ENCODE measurements around the gene C5AR2.
"Not testable (repeated sequence)": the region's sequence is repeated elsewhere in the genome, so short reads cannot be mapped to it uniquely, and the experiment has no call there.

The C5AR2 gene

DNA sequence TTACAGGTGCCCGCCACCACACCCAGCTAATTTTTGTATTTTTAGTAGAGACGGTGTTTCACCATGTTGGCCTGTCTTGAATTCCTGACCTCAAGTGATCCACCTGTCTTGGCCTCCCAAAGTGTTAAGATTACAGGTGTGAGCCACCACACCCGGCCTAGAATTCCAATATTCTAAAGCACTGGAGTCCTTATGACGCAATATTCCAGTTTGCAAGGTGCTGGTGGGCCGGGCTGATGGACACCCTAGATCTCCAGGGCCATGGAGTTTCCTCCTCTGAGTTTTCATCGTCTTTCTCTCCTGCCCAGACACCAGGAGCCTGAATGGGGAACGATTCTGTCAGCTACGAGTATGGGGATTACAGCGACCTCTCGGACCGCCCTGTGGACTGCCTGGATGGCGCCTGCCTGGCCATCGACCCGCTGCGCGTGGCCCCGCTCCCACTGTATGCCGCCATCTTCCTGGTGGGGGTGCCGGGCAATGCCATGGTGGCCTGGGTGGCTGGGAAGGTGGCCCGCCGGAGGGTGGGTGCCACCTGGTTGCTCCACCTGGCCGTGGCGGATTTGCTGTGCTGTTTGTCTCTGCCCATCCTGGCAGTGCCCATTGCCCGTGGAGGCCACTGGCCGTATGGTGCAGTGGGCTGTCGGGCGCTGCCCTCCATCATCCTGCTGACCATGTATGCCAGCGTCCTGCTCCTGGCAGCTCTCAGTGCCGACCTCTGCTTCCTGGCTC is 8.7 kb downstream of the C5AR2 start:
- H3K9ac ChIP-seq (ENCODE audit: low read depth, low read length), result no peak overlapping the region

DNA sequence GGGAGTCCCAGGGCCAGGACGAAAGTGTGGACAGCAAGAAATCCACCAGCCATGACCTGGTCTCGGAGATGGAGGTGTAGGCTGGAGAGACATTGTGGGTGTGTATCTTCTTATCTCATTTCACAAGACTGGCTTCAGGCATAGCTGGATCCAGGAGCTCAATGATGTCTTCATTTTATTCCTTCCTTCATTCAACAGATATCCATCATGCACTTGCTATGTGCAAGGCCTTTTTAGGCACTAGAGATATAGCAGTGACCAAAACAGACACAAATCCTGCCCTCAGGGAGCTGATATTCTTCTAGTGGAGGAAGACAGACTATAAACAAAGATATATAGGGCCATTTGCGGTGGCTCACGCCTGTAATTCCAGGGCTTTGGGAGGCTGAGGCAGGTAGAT is 9.8 kb downstream of the C5AR2 start:
- Histone ChIP-seq H3K9me3 (ENCODE audit: control insufficient read depth, insufficient read depth, low read length) (no peaks in the 10 kb centered on the region), H3K36me3 (ENCODE audit: insufficient read depth, low read length) (no peaks in the 10 kb centered on the region), H3K9ac (ENCODE audit: low read depth, low read length) (no peak overlapping the region), H3K4me1 (ENCODE audit: insufficient read depth, low read length) (no peaks in the 10 kb centered on the region)

More for the DNA sequence above, 8.7 kb downstream of the C5AR2 start:
- H3K36me3 ChIP-seq (ENCODE audit: insufficient read depth, low read length), result no peaks in the 10 kb centered on the region
- H3K9me3 ChIP-seq (ENCODE audit: control insufficient read depth, insufficient read depth, low read length), result no peaks in the 10 kb centered on the region
- peaks cover 4% of the 10 kb centered on the region; the same call in 1 of the 2 replicates for H3K4me1 ChIP-seq (ENCODE audit: insufficient read depth, low read length)

DNA sequence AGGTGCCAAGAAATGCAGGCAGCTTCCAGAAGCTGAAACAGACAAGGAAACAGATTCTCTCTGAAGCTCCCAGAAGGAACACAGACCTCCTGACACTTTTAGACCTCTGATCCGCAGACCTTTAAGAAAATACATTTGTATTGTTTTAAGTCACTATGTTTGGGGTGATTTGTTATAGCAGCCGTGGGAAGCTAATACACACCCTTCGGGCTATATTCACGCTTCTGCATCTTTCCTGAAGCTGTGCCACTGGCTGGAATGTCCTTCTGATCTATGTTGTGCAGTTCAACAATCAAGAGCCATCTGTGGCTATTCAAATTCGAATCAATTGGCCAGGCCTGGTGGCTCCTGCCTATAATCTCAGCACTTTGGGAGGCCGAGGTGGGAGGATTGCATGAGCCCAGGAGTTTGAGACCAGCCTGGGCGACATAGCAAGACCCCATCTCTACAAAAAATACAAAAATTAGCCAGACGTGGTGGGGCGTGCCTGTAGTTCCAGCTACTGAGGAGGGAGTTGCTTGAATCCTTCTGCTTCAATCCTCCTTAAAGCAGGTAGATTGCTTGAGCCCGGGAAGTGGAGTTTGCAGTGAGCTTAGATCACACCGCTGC is 11.3 kb downstream of the C5AR2 start:
- H3K9me3 ChIP-seq (ENCODE audit: control insufficient read depth, insufficient read depth, low read length), result no peaks in the 10 kb centered on the region
- no peaks in the 10 kb centered on the region; the same call in 1 of the 2 replicates for H3K4me1 ChIP-seq (ENCODE audit: insufficient read depth, low read length)
- H3K9ac ChIP-seq (ENCODE audit: low read depth, low read length), result no peak overlapping the region
- H3K36me3 ChIP-seq (ENCODE audit: insufficient read depth, low read length), result no peaks in the 10 kb centered on the region

DNA sequence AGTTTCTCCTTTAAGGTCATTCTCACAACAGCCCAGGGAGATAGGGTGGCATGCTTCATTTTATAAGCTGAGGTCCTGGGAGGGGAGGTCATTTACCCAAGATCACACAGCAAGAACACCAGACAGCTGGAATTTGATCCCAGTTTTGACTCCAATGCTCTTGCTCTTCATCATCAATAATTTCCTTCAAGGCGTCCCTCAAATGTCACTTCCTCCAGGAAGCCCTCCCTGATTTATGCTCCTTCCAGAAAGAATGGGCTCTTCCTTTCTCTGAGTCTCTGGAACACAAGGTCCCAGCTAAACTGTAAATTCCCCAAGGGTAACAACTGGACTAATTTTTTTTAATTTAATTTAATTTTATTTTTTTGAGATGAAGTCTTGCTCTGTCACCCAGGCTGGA is 12.4 kb downstream of the C5AR2 start:
- Histone ChIP-seq H3K9ac (ENCODE audit: low read depth, low read length) (no peak overlapping the region), H3K9me3 (ENCODE audit: control insufficient read depth, insufficient read depth, low read length) (no peaks in the 10 kb centered on the region), H3K4me1 (ENCODE audit: insufficient read depth, low read length) (no peaks in the 10 kb centered on the region; the same call in 1 of the 2 replicates), H3K36me3 (ENCODE audit: insufficient read depth, low read length) (no peaks in the 10 kb centered on the region)

DNA sequence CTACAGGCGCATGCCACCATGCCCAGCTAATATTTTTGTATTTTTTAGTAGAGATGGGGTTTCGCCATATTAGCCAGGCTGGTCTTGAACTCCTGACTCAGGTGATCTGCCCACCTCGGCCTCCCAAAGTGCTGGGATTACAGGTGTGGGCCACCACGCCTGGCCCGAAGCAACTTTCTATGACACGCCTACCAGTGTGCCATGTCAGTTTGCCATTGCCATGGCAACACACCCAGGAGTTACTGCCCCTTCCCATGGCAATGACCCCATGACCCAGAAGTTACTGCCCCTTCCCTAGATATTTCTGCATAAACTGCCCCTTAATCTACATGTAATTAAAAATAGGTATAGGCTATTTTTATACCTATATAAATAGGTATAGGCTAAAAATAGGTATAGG is 14.0 kb downstream of the C5AR2 start:
- not testable (repeated sequence) for H3K36me3 ChIP-seq (ENCODE audit: insufficient read depth, low read length); H3K9me3 ChIP-seq (ENCODE audit: control insufficient read depth, insufficient read depth, low read length); H3K9ac ChIP-seq (ENCODE audit: low read depth, low read length); H3K4me1 ChIP-seq (ENCODE audit: insufficient read depth, low read length)

DNA sequence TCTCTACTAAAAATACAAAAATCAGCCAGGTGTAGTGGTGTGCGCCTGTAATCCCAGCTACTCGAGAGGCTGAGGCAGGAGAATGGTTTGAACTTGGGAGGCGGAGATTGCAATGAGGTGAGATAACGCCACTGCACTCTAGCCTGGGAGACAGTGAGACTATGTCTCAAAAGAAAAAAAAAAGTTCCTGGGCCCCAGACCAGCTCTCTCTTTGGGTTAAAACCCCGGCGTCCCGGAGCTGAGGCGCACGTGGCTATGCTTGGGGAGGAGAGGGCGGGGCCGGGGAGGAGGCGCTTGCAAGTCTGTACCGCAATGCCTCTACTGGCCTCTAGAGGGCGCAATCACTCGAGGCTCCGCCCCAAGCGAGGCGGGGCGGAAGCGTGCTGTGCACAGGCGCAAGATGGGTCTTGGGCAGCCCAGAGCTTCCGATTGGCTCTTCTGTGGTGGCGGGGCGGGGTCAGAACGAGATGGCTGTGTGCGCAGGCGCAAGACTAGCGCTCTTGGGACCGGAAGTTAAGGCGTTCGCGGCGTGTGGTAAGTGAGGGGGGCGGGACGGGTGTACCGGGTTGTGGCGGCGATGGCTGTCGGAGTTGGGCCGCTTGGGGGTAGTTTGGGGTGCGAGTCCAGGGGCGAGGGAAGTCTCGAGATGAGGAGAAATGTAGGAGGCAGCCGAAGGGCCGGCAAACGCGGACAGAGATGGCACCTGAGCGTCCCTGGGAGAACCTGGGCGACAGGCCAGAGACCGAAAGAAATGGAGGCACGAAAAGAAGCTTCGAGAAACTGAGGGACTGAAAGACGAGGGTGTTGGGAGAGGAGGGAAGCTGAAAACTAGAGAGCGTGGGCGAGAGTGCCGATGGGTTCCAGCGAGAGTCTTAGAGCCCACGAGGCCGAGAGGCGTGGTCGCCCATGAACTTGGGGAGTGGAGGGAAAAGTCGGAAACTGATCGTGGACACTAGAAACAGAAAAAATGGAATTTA is 17.1 kb downstream of the C5AR2 start, which contains the start of gene DHX34:
DHX34 (plus strand) TSS at position 497 of the 977 bp plus-strand sequence. CDS start 3,716 bp downstream, outside the sequence.
- Histone ChIP-seq H3K4me1 (ENCODE audit: insufficient read depth, low read length) (peaks cover 9% of the 10 kb centered on the region; the same call in 1 of the 2 replicates), H3K9me3 (ENCODE audit: control insufficient read depth, insufficient read depth, low read length) (no peaks in the 10 kb centered on the region), H3K36me3 (ENCODE audit: insufficient read depth, low read length) (peaks cover 18% of the 10 kb centered on the region), H3K9ac (ENCODE audit: low read depth, low read length) (peak within 1 kb of the TSS; percentile 70)

DNA sequence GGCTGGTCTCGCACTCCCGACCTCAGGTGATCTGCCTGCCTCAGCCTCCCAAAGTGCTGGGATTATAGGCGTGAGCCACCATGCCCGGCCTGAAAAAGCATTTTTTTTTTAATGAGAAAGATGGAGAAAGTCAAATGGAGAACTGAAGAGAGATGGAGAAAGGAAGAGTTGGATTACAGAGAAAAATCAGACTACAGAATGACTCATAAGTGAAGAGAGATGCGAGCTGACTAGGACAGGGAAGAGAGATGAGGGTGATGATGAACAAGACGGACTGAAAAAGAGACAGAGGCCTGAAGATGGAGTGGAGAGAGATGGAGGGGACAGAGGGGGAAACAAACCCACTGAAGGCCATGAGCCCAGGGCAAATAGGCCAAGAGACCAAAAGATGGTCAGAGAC is 18.7 kb downstream of the C5AR2 start:
- no peaks in the 10 kb centered on the region for H3K9me3 ChIP-seq (ENCODE audit: control insufficient read depth, insufficient read depth, low read length)
- H3K9ac ChIP-seq (ENCODE audit: low read depth, low read length), result no peak overlapping the region
- H3K4me1 ChIP-seq (ENCODE audit: insufficient read depth, low read length), result peaks cover 9% of the 10 kb centered on the region; the same call in 1 of the 2 replicates
- H3K36me3 ChIP-seq (ENCODE audit: insufficient read depth, low read length), result peaks cover 28% of the 10 kb centered on the region

DNA sequence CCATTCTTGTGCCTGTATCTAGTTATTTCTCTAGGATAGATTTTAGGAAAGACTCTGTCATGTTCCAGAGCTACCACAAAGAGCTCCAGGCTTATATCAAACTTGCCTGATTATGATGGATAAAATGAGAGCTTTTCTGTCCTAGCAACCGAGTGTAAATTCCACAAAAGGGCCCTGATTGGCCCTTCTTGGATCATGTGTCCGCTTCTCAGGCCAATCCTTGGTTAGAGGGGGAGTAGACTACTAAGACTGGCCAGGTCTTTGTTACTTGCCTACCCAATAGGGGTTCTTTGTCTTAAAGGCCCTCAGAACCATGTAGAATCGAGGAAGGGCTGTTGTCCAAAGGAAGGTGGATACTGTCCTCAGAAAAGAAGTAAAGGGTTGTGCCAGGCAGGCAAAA is 19.6 kb downstream of the C5AR2 start:
- peaks cover 9% of the 10 kb centered on the region; the same call in 1 of the 2 replicates for H3K4me1 ChIP-seq (ENCODE audit: insufficient read depth, low read length)

DNA sequence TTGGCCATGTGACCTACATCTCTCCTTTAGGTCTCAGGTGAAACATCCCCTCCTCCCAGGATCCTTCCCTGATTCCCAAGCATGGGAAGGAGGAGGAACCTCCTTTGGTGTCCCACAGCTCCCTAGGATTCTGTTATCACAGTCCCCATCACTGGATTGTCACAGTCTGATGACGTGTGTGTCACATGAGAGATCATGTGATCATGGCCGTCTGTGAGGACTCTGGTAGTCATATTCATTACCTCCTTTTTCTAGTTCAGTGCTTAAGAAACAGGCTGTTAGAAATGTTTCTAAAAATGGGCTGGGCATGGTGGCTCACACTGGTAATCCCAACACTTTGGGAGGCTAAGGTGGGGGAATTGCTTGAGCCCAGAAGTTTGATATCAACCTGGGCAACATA is 20.1 kb downstream of the C5AR2 start:
- Histone ChIP-seq H3K4me1 (ENCODE audit: insufficient read depth, low read length) (peaks cover 9% of the 10 kb centered on the region; the same call in 1 of the 2 replicates), H3K36me3 (ENCODE audit: insufficient read depth, low read length) (peaks cover 35% of the 10 kb centered on the region), H3K9ac (ENCODE audit: low read depth, low read length) (no peak overlapping the region), H3K9me3 (ENCODE audit: control insufficient read depth, insufficient read depth, low read length) (no peaks in the 10 kb centered on the region)

More for the DNA sequence above, 19.6 kb downstream of the C5AR2 start:
- Histone ChIP-seq H3K9ac (ENCODE audit: low read depth, low read length) (no peak overlapping the region), H3K9me3 (ENCODE audit: control insufficient read depth, insufficient read depth, low read length) (no peaks in the 10 kb centered on the region), H3K36me3 (ENCODE audit: insufficient read depth, low read length) (peaks cover 31% of the 10 kb centered on the region)

DNA sequence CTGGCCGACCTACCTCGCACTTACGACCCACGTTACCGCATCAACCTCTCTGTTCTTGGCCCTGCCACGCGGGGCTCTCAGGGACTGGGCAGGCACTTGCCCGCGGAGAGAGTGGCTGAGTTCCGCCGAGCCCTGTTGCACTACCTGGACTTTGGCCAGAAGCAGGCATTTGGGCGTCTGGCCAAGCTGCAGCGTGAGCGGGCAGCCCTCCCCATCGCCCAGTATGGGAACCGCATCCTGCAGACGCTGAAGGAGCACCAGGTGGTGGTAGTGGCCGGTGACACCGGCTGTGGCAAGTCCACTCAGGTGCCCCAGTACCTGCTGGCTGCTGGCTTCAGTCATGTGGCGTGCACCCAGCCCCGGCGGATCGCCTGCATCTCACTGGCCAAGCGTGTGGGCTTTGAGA is 21.3 kb downstream of the C5AR2 start:
- Histone ChIP-seq H3K36me3 (ENCODE audit: insufficient read depth, low read length) (peaks cover 46% of the 10 kb centered on the region), H3K9me3 (ENCODE audit: control insufficient read depth, insufficient read depth, low read length) (no peaks in the 10 kb centered on the region), H3K9ac (ENCODE audit: low read depth, low read length) (no peak overlapping the region), H3K4me1 (ENCODE audit: insufficient read depth, low read length) (peaks cover 9% of the 10 kb centered on the region; the same call in 1 of the 2 replicates)

DNA sequence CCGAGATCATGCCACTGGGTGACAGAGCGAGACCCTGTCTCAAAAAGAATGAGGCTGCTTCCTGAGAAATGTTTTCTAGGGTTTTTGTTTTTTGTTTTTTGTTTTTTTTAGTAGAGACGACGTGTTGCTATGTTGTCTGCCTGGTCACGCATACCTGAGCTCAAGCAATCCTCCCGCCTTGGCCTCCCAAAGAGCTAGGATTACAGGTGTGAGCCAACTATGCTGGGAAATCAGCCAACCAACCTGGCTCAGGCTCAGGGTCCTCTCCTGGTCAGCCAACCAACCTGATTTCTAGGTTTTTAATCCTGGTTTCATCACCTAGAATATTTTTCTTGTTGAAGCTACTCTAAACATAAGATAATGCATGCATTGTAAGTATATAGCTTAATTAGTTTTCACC is 24.9 kb downstream of the C5AR2 start:
- peaks cover 66% of the 10 kb centered on the region for H3K36me3 ChIP-seq (ENCODE audit: insufficient read depth, low read length)
- H3K9ac ChIP-seq (ENCODE audit: low read depth, low read length), result no peak overlapping the region
- H3K9me3 ChIP-seq (ENCODE audit: control insufficient read depth, insufficient read depth, low read length), result no peaks in the 10 kb centered on the region
- peaks cover 3% of the 10 kb centered on the region; the same call in 1 of the 2 replicates for H3K4me1 ChIP-seq (ENCODE audit: insufficient read depth, low read length)

DNA sequence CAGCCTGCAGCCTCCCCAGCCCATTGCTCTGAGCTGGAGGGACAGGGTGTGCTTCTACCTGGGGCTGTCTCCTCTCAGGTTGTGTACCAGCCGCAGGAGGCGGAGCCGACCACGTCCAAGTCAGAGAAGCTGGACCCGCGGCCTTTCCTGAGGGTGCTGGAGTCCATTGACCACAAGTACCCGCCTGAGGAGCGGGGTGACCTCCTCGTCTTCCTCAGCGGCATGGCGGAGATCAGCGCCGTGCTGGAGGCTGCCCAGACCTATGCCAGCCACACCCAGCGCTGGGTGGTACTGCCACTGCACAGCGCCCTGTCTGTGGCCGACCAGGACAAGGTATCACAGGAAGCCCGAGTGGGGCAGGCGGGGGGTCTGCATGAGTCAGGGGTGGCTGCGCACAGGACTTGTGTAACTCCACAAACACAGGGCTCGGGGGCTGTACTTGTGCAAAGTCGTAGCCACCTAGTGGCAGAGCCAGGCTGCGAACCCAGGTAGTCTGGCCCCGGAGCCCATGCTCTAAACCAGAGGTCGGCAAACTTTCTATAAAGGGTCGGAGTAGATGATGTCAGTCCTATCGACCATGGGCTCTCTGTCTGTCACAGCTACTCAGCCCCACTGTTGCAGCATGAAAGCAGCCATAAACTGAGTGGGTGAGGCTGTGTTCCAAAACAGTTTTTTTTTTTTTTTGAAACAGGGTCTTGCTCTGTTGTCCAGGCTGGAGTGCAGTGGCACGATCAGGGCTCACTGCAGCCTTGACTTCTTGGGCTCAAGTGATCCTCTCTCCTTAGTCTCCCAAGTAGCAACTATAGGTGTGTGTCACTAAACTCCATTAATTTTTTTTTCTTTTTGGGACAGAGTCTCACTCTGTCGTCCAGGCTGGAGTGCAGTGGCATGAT is 26.1 kb downstream of the C5AR2 start:
- no peaks in the 10 kb centered on the region for H3K9me3 ChIP-seq (ENCODE audit: control insufficient read depth, insufficient read depth, low read length)
- H3K4me1 ChIP-seq (ENCODE audit: insufficient read depth, low read length), result no peaks in the 10 kb centered on the region
- H3K9ac ChIP-seq (ENCODE audit: low read depth, low read length), result no peak overlapping the region
- peaks cover 61% of the 10 kb centered on the region for H3K36me3 ChIP-seq (ENCODE audit: insufficient read depth, low read length)

DNA sequence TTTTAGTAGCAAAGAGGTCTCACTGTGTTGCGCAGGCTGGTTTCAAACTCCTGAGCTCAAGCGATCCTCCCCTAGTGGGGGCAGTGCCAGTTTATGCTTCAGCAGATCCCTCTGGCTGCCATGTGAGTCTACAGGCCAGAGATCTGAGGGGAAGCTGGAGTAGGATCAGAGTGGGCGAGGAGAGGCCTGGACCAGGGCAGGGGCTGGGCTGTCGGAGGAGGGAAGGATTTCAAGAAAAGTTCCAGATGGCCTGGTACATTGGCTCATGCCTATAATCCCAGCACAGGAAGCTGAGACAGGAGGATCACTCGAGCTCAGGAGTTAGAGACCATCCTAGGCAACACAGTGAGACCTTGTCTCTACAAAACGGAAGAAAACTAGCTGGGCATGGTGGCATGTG is 27.0 kb downstream of the C5AR2 start:
- H3K36me3 ChIP-seq (ENCODE audit: insufficient read depth, low read length), result peaks cover 56% of the 10 kb centered on the region
- H3K9me3 ChIP-seq (ENCODE audit: control insufficient read depth, insufficient read depth, low read length), result no peaks in the 10 kb centered on the region
- no peaks in the 10 kb centered on the region for H3K4me1 ChIP-seq (ENCODE audit: insufficient read depth, low read length)
- H3K9ac ChIP-seq (ENCODE audit: low read depth, low read length), result no peak overlapping the region

Measured in ES-I3 (cell line).